Measurements from ENCODE around the gene RPL28. TPM values are rescaled to one million over a fixed set of nuclear protein-coding genes. Genes with fewer than 3 reads are reported as not detected.

The RPL28 gene
- total and polyA plus RNA-seq, 2 of the 13 experiments (the other 11 are each of a cell fraction or from before 2014, with no cell fraction given), result 105 to 420 TPM

DNA sequence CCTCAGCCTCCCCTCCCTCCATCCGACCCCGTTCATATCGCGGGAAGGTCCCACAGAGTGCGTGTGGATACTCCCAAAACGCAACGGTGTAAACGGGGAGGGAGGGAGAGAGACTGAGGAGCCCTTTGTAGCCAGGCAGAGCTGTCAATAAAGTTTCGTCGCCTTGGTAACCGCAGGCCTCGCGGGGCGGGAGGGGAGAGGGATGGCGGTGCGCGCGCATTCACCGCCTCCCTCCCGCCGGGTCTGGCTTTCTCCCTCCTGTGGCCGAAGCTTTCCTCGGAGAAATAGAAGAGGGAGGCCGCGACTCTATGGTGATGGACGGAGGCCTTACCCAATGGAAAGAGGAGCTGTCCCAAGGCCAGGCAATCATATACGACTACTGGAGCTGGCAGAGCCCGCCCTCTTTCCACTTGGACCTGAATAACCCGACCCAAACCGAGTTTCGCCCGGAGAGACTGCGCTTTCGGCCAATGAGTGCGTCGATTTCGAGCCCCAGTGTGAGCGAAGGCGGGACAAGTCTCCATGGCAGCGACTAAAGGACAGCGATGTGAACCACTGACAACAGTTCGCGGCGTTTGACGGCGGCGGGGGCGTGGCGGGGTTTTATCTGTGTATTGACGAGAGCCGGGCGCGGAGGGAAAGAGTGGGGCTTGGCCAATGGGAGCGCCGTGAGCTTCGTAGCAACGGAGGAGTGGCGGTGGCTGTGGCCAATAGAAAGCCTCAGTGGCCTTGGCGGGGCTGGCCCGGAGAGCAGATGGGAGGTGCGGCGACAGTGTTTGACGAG lies 46.4 kb upstream of the RPL28 start, which contains the start of gene KMT5C (continued):
- TF ChIP-seq, protein P1, sequence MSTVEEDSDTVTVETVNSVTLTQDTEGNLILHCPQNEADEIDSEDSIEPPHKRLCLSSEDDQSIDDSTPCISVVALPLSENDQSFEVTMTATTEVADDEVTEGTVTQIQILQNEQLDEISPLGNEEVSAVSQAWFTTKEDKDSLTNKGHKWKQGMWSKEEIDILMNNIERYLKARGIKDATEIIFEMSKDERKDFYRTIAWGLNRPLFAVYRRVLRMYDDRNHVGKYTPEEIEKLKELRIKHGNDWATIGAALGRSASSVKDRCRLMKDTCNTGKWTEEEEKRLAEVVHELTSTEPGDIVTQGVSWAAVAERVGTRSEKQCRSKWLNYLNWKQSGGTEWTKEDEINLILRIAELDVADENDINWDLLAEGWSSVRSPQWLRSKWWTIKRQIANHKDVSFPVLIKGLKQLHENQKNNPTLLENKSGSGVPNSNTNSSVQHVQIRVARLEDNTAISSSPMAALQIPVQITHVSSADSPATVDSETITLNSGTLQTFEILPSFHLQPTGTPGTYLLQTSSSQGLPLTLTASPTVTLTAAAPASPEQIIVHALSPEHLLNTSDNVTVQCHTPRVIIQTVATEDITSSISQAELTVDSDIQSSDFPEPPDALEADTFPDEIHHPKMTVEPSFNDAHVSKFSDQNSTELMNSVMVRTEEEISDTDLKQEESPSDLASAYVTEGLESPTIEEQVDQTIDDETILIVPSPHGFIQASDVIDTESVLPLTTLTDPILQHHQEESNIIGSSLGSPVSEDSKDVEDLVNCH (CRISPR knock-in tag; IDR thresholded peaks at IDR 0.05), result no peak
- TF ChIP-seq ZNF451 (CRISPR knock-in tag; IDR thresholded peaks at IDR 0.05) (no peak), RFXANK (CRISPR knock-in tag; IDR thresholded peaks at IDR 0.05) (0 out of 2 replicates have a peak, but pooled peaks have one; percentile 50), REXO4 (CRISPR knock-in tag; IDR thresholded peaks at IDR 0.05; ENCODE audit: borderline replicate concordance) (no peak), TBP (CRISPR knock-in tag; IDR thresholded peaks at IDR 0.05) (no peak), FOXC1 (CRISPR knock-in tag; IDR thresholded peaks at IDR 0.05; ENCODE audit: borderline replicate concordance) (0 out of 2 replicates have a peak, but pooled peaks have one; percentile 23), PHB2 (IDR thresholded peaks at IDR 0.05; ENCODE audit: partially characterized antibody) (no peak), ZNF674 (CRISPR knock-in tag; IDR thresholded peaks at IDR 0.05; ENCODE audit: low read depth) (no peak), USF2 (IDR thresholded peaks at IDR 0.05; ENCODE audit: low read depth, low read length) (no peak), USF2 (CRISPR knock-in tag; IDR thresholded peaks at IDR 0.05; ENCODE audit: borderline replicate concordance) (no peak; the same call in 1 of the 2 replicates), SATB2 (CRISPR knock-in tag; IDR thresholded peaks at IDR 0.05) (no peak), JDP2 (CRISPR knock-in tag; IDR thresholded peaks at IDR 0.05; ENCODE audit: borderline replicate concordance) (no peak), TBX3 (IDR thresholded peaks at IDR 0.05; ENCODE audit: borderline replicate concordance) (peak; percentile 73; the same call in 1 of the 2 replicates), FOXK2 (IDR thresholded peaks at IDR 0.05) (no peak), ZNF781 (CRISPR knock-in tag; IDR thresholded peaks at IDR 0.05; ENCODE audit: borderline replicate concordance, not compliant biosample characterization) (no peak), ZNF281 (CRISPR knock-in tag; IDR thresholded peaks at IDR 0.05; ENCODE audit: borderline replicate concordance) (no peak), HMG20B (CRISPR knock-in tag; conservative IDR thresholded peaks at IDR 0.05) (no peak), GABPB1 (CRISPR knock-in tag; IDR thresholded peaks at IDR 0.05) (peak; percentile 74), BRCA1 (CRISPR knock-in tag; IDR thresholded peaks at IDR 0.05) (no peak), DDIT3 (CRISPR knock-in tag; IDR thresholded peaks at IDR 0.05) (no peak), ZNF772 (CRISPR knock-in tag; IDR thresholded peaks at IDR 0.05) (peak; percentile 69; the same call in 1 of the 2 replicates), ZFP36L1 (CRISPR knock-in tag; IDR thresholded peaks at IDR 0.05) (no peak)
- TF ChIP-seq, protein P2, sequence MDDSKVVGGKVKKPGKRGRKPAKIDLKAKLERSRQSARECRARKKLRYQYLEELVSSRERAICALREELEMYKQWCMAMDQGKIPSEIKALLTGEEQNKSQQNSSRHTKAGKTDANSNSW (CRISPR knock-in tag; IDR thresholded peaks at IDR 0.05; ENCODE audit: borderline replicate concordance), result no peak

All from HepG2 (cell line).